ENCODE measurements around the gene LPXN.

The LPXN gene

DNA sequence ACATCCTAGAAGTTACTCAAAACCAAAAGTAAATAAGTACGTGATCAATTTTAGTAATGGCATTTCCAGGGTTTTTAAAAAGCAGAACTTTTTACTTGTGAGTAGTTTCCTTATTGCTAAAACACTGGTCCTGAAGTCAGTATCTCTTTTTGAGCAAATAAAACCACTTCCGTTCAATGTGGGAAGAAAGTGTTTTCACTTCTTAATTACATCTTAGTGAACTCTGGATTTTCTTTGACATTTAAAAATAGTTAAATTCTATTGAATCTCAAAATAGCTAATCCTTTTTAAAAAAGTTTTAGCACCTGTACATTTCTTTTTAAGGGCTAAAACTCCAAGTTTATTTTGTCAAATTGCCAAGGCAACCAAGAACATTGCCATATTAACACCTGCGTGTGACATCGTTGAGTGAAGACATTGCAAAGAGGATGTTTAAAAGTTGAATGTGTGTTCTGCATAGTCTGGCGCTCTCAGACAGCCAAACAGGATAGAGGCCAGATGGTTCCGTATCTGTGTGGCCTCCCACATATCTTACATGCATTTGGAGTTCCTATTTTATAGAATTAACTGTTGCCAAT lies 50.5 kb downstream of the LPXN start:
- intact Hi-C loops (cut with micrococcal nuclease): loop anchor here (2.0 to 10.0 kb wide), 3 partner anchors 54 to 860 kb away; partner anchors contain the start of genes BTBD18, ZDHHC5 and ZFP91
- Mint-ChIP-seq H3K9me3 (no peaks in the 10 kb centered on the region), H3K27ac (peak overlapping the region; percentile 56), H3K27me3 (no peaks in the 10 kb centered on the region), H3K36me3 (ENCODE audit: low read depth) (peaks cover 43% of the 10 kb centered on the region), H3K4me1 (ENCODE audit: low read depth) (peaks cover 31% of the 10 kb centered on the region), H3K4me3 (peak overlapping the region; percentile 60)

DNA sequence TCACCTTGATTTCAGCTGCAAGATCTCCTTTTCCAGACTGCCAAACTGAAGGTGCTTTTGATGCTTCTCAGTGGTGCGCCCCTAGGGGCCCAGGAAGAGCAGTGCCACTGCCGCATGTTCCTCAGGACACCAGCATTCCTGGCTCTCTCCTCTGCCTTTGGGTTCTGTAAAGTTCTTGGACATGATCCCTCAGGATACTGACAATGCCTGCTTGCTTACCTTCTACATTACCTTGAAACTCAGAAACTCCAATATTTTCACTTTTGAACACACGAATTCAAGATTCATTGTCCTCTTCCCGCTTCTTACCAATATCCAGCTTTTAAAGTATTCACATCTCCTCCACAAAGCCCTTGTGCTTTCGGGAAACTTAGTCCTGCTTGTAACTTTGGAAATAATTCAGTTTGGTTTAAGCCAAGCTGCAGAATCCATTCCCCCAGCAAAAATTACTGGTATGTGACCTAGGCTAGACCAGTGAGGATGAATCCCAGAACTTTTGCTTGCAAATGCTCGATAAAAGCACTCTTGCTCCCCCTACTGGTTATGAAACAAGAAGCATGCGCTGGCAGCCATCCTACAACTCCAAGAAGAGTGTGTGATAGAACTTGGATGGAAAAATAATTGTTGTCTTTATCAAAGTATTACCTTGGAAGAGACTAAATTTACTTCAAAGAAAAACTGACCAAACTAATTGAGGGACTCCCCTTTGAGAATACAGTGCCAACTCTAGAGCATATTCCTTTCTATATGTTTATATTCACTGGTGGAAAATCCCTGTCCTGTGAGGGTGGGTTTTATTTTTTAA lies 51.2 kb downstream of the LPXN start:
- Mint-ChIP-seq H3K27ac (peak overlapping the region; percentile 51), H3K4me3 (peak overlapping the region; percentile 60), H3K27me3 (no peaks in the 10 kb centered on the region), H3K4me1 (ENCODE audit: low read depth) (peaks cover 31% of the 10 kb centered on the region), H3K36me3 (ENCODE audit: low read depth) (peaks cover 36% of the 10 kb centered on the region), H3K9me3 (no peaks in the 10 kb centered on the region)
- intact Hi-C loops (cut with micrococcal nuclease): loop anchor here (2.0 to 10.0 kb wide), 3 partner anchors 54 to 860 kb away; partner anchors contain the start of genes BTBD18, ZDHHC5 and ZFP91

DNA sequence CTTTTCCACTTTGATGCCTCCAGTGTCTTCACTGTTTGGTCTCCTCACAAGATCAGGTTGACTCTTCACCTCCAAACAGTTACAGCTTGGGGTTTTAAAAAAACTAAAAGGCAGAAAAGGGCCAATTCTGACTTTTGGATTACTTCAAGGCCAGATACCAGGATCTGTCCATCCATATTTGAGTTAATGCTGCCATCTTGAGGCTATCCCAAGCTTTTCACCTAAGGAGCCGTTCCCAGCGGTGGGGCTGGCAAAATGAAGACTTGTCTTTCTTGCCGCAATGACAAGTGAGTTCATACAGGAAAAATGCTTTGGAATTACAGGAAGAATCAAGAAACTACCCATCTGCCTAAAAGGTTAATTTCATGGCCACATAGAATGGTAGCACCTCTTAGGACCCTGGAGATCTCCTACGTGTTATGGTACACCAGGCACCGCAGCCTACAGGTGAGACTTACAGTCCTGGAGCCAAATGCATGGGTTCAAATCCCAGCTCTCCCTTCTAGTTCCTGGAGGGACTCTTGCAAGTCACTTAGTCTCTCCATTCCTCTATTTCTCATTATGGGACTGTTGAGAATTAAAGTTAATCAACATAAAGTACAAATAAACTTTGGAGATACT lies 61.8 kb downstream of the LPXN start:
- Mint-ChIP-seq H3K9me3 (no peaks in the 10 kb centered on the region), H3K4me3 (no peak overlapping the region), H3K27ac (no peak overlapping the region), H3K4me1 (ENCODE audit: low read depth) (no peaks in the 10 kb centered on the region), H3K36me3 (ENCODE audit: low read depth) (no peaks in the 10 kb centered on the region), H3K27me3 (peaks cover 3% of the 10 kb centered on the region)
- intact Hi-C loops (cut with micrococcal nuclease): loop anchor here (5.0 kb wide), 1 partner anchor 697 kb away; no protein-coding TSS in a partner anchor

DNA sequence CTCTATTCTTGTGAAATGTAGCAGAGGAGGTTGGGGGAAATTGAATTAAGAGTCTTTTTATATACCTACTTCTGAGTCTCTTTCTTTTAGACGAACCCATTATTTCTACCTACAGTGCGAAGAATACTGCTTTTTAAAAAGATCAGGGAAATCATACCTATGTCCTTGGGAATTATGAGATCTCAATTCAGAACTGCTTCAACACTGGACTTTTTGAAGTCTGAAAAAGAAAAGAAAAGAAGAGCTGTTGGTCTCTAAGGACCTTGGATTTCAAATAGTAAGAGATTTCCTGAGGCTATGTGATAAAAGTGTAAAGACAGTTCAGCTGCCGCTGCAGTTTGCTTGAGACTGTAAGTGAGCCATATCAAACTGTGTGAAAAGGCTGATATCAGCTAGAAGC lies 64.0 kb downstream of the LPXN start:
- Mint-ChIP-seq H3K27me3 (peaks cover 7% of the 10 kb centered on the region), H3K27ac (no peak overlapping the region), H3K4me3 (no peak overlapping the region), H3K4me1 (ENCODE audit: low read depth) (peaks cover 12% of the 10 kb centered on the region), H3K36me3 (ENCODE audit: low read depth) (no peaks in the 10 kb centered on the region), H3K9me3 (no peaks in the 10 kb centered on the region)
- intact Hi-C loops (cut with micrococcal nuclease): loop anchor here (5.0 kb wide), 1 partner anchor 694 kb away; no protein-coding TSS in a partner anchor

DNA sequence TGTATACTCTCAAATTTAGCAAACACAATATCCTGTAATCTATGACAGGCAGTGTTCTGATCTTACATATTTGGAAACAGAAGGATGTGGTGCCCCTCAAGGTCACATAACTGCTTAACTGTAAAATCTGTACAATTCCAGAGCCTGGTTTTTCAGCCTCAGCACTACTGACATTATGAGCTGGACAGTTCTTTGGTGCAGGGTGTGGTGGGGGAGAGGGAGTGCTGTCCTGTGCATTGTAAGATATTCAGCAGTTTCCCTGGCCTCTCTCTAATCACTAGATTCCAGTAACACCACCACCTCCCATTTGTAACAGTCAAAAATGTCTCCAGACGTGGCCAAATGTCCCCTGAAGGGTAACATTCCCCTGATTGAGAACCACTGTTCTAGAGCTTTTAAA lies 65.9 kb downstream of the LPXN start:
- intact Hi-C loops (cut with micrococcal nuclease): loop anchor here (5.0 kb wide), 1 partner anchor 692 kb away; no protein-coding TSS in a partner anchor
- Mint-ChIP-seq H3K27ac (no peak overlapping the region), H3K27me3 (peaks cover 6% of the 10 kb centered on the region), H3K4me3 (no peak overlapping the region), H3K9me3 (no peaks in the 10 kb centered on the region), H3K36me3 (ENCODE audit: low read depth) (no peaks in the 10 kb centered on the region), H3K4me1 (ENCODE audit: low read depth) (peaks cover 12% of the 10 kb centered on the region)

DNA sequence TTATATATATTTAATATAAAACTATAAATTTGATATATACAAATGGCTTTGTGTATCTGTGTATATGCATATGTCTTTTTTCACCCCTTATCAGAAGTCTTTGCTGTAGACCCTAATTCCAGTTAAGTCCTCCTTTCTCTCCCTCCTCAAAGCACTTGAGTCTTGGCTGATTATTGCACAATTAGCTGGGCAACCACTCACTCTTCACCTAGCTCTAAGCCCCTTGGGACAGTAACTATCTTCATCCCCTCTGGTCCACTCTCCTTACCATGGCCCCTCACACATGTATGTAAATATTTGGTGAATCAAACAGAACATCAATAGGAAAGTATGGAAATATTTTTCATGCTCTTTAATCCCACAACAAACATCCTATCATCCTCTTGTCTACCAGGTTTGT lies 66.8 kb downstream of the LPXN start:
- Mint-ChIP-seq H3K27me3 (peaks cover 6% of the 10 kb centered on the region), H3K4me1 (ENCODE audit: low read depth) (peaks cover 12% of the 10 kb centered on the region), H3K36me3 (ENCODE audit: low read depth) (no peaks in the 10 kb centered on the region), H3K9me3 (no peaks in the 10 kb centered on the region), H3K4me3 (no peak overlapping the region), H3K27ac (no peak overlapping the region)
- intact Hi-C loops (cut with micrococcal nuclease): no loop called here

DNA sequence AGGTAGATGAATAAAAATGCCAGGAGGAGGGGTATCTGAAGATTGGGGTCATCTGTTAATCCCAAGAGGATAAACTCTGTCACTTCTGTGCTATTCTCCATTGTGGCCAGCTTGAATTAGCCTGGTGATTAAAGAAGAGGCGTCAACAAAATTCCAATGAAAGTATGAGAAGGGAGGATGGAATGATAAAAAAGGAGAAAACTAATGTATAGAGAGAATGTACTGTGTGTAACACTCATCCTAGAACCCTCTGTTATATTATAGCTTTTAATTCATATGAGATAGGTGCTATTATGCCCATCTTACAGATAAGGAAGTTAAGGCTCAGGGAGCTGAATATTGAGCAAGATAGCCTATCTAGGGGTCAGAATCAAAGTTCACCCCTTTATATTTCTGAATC lies 67.7 kb downstream of the LPXN start, which contains the start of gene OR5B21:
TSS of gene OR5B21 (minus strand) at position 101 of the 400 bp plus-strand sequence. CDS start at position 101, 0 bp downstream.
- intact Hi-C loops (cut with micrococcal nuclease): no loop called here
- Mint-ChIP-seq H3K4me1 (ENCODE audit: low read depth) (peaks cover 12% of the 10 kb centered on the region), H3K4me3 (no peak within 1 kb of the TSS), H3K27ac (no peak within 1 kb of the TSS), H3K36me3 (ENCODE audit: low read depth) (no peaks in the 10 kb centered on the region), H3K27me3 (peaks cover 6% of the 10 kb centered on the region), H3K9me3 (no peaks in the 10 kb centered on the region)

DNA sequence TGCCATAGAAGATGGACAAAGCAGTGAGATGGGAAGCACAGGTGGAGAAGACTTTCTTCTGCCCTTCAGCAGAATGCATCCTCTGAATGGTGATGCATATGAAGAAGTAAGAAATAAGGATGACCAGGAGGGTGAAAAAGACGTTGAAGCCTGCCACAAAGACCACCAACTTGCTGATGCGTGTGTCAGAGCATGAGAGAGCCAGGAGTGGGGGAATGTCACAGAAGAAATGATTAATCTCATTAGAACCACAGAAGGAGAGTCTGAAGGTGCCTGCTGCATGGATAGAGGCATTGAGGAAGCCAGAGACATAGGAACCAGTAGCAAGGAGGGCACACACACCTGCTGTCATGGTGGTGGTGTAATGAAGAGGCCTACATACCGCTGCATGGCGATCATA lies 68.3 kb downstream of the LPXN start:
- peaks cover 6% of the 10 kb centered on the region for H3K27me3 Mint-ChIP-seq
- no peaks in the 10 kb centered on the region for H3K9me3 Mint-ChIP-seq
- H3K4me3 Mint-ChIP-seq: no peak overlapping the region
- H3K4me1 Mint-ChIP-seq (ENCODE audit: low read depth): peaks cover 12% of the 10 kb centered on the region
- H3K27ac Mint-ChIP-seq: no peak overlapping the region
- no peaks in the 10 kb centered on the region for H3K36me3 Mint-ChIP-seq (ENCODE audit: low read depth)
- intact Hi-C loops (cut with micrococcal nuclease): no loop called here

DNA sequence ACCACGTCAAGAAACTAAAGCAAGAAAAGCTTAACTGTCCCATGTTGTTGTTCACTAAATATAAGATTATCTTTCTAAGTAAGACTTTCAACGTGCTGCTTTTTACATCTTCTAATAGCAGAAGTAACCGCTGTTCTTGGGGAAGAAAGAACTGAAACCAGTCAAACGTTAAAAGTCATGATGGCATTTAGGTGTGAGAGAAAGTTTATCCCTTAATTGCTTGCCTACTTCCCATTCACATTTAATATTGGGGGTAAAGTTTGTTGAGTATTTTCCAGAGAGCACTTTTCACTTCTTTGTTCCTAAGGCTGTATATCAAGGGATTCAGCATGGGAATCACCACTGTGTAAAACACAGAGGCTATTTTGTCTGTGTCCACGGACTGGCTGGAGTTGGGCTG lies 68.7 kb downstream of the LPXN start:
- no peaks in the 10 kb centered on the region for H3K36me3 Mint-ChIP-seq (ENCODE audit: low read depth)
- H3K9me3 Mint-ChIP-seq: no peaks in the 10 kb centered on the region
- intact Hi-C loops (cut with micrococcal nuclease): no loop called here
- H3K27ac Mint-ChIP-seq: no peak overlapping the region
- H3K4me3 Mint-ChIP-seq: no peak overlapping the region
- H3K27me3 Mint-ChIP-seq: peaks cover 6% of the 10 kb centered on the region
- H3K4me1 Mint-ChIP-seq (ENCODE audit: low read depth): peaks cover 12% of the 10 kb centered on the region

DNA sequence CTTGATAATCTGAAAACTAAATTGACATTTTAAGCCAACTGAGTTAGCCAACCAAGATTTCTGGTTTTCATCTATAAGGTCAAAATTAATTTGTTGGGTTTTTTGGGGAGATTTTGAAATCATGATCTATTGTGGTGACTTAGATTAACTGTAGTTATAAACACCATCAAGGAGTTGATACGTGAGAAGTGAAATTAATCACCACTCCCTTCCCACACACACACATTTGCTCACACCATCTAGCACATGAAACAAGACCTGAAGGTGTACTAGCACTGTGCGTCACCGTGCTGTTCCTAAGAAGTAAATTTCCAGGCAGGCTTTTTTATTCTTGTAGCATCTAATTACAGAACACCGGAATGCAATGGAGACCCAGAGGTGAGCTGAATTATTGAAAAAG lies 69.8 kb downstream of the LPXN start:
- H3K36me3 Mint-ChIP-seq (ENCODE audit: low read depth): no peaks in the 10 kb centered on the region

DNA sequence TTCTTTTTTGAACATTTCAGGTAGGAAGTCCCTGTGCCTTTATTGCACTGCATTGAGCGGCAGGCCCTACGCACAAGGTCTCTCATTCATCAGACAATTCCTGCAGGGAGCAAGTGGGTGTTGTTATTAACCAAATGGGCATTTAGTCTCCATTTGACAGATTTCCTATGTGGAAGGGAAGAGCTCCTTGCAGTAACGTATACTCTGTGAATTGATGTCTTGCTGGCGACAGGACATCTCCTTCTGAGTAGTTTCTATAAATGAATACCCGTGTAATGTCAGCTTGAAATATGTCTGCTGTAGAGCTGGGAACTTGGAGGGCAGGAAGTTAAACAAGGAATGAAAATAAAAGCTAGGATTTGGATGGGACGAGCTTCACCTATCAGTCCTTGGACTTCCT lies 71.4 kb downstream of the LPXN start:
- Mint-ChIP-seq H3K36me3 (ENCODE audit: low read depth) (no peaks in the 10 kb centered on the region), H3K27ac (no peak overlapping the region), H3K9me3 (no peaks in the 10 kb centered on the region), H3K4me3 (no peak overlapping the region), H3K4me1 (ENCODE audit: low read depth) (peaks cover 13% of the 10 kb centered on the region), H3K27me3 (peaks cover 6% of the 10 kb centered on the region)
- intact Hi-C loops (cut with micrococcal nuclease): no loop called here

More for the DNA sequence above, 69.8 kb downstream of the LPXN start:
- Mint-ChIP-seq H3K27ac (no peak overlapping the region), H3K9me3 (no peaks in the 10 kb centered on the region), H3K4me3 (no peak overlapping the region), H3K4me1 (ENCODE audit: low read depth) (peaks cover 12% of the 10 kb centered on the region), H3K27me3 (peaks cover 6% of the 10 kb centered on the region)
- intact Hi-C loops (cut with micrococcal nuclease): no loop called here

DNA sequence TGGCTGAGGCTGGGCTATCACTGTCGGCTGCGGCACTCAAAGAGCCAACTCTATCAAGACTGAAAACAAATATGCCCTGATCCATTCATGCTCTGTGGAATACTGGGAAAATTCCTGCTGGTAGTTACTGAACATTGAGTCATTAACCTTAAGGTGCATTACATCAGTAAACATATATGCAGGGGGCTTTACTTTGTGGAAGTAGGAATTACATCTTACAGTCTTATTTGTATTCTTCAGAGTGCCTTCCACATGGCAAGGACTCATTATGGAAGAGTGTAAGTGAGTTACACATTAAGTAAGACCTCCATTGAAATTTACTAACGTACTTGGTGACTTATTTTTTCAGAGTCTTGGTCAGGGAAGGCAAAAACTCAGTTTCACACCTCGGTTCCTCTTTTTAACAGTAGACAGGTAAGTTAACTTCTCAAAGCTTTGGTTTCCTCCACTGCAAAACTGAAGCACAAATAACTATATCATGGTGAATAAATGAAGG lies 72.2 kb downstream of the LPXN start:
- Mint-ChIP-seq H3K4me3 (no peak overlapping the region), H3K9me3 (no peaks in the 10 kb centered on the region), H3K4me1 (ENCODE audit: low read depth) (peaks cover 21% of the 10 kb centered on the region), H3K27me3 (peaks cover 4% of the 10 kb centered on the region), H3K27ac (no peak overlapping the region), H3K36me3 (ENCODE audit: low read depth) (no peaks in the 10 kb centered on the region)
- intact Hi-C loops (cut with micrococcal nuclease): no loop called here

DNA sequence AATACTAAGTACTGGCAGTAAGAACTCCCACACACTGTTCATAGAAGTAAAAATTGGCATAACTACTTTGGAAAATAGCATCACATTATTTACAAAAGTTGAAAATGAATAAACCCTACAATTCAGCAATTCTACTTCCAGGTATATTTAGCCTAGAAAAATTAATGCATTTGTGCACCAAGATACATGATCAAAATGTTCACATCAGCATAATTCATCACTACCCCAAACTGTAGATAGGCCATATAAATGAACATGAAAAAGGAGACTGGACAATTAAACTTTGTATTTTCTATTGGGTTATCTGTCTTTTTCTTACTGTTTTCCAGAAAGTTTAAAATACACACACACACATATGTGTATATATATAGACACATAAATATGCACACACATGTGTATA lies 73.7 kb downstream of the LPXN start:
- intact Hi-C loops (cut with micrococcal nuclease): no loop called here
- Mint-ChIP-seq H3K4me1 (ENCODE audit: low read depth) (peaks cover 13% of the 10 kb centered on the region), H3K36me3 (ENCODE audit: low read depth) (no peaks in the 10 kb centered on the region), H3K9me3 (no peaks in the 10 kb centered on the region), H3K27me3 (no peaks in the 10 kb centered on the region), H3K4me3 (no peak overlapping the region), H3K27ac (no peak overlapping the region)

DNA sequence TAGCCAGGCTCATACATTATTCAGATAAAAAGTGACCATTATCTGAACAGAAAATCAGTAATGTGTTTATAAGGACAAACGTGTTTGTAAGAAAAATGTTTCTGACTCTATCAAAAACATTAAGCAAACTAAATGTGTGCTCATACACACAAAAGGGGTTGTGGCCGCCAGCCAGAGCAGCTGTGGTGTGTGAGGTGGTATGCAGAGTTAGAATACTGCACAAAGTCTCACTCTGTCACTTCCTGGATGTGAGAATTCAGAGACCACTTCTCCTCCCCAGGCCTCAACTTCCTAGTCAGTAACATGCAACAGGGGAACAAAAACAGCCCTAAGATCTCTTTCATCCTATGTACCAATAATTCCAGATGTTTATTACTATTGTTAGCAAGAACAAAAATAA lies 77.2 kb downstream of the LPXN start:
- intact Hi-C loops (cut with micrococcal nuclease): no loop called here
- H3K4me3 Mint-ChIP-seq: no peak overlapping the region
- H3K27ac Mint-ChIP-seq: no peak overlapping the region
- peaks cover 12% of the 10 kb centered on the region for H3K4me1 Mint-ChIP-seq (ENCODE audit: low read depth)
- no peaks in the 10 kb centered on the region for H3K9me3 Mint-ChIP-seq
- no peaks in the 10 kb centered on the region for H3K27me3 Mint-ChIP-seq
- H3K36me3 Mint-ChIP-seq (ENCODE audit: low read depth): no peaks in the 10 kb centered on the region
